ENCODE data around the gene PCMTD2.
A peak's percentile ranks its signal among the peaks of the same experiment; 100 is the strongest.

PCMTD2 gene

DNA sequence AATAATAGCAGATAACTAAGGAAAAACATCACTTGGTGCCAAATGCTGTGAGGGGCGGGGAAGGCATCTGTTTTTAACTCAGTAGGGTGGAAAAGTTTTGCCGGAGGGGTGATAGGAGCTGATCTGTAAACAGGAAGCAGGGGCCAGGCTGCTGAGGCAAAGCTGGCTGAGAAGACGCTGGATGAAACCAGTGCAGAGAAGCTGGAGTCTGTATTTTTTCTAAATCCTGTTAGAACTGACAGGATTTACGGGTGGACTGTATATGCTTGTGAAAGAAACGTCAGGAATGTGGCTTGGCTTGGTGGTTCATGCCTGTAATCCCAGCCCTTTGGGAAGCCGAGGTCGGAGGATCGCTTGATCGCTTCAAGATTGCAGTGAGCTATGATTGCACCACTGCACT, 5.6 kb downstream of the PCMTD2 start:
- H3K27ac Mint-ChIP-seq: peak overlapping the region; percentile 44 to 68
- H3K9me3 Mint-ChIP-seq: no peaks in the 10 kb centered on the region
- peaks cover 17% of the 10 kb centered on the region for H3K36me3 Mint-ChIP-seq (ENCODE audit: insufficient read depth)
- H3K4me1 Mint-ChIP-seq (ENCODE audit: low read depth in 2 of 2): peaks cover 40 to 79% of the 10 kb centered on the region in 2 donors
- H3K4me3 Mint-ChIP-seq: peak overlapping the region; percentile 45 to 50
- no peak for ATAC-seq (replicated peaks)
- H3K27me3 Mint-ChIP-seq: no peaks in the 10 kb centered on the region
- DNase-seq: no peak

DNA sequence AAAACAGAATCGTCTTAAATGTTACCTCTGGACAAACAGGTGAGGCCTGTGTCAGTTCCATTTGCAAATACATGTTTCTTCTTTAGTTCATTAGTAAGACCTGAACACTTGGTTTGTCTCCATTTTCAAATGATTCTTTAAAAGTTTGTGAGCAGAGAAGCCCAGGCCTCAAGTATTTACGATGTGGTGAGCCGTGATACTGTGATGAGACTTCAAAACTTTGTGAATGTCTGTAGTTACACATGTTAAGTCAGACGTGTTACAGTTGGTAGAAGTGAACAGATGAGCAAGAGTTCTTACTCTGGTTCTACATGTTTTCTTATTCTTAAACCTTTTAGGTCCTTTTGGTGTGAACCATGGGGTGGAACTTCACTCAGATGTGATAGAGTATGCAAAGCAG, 8.5 kb downstream of the PCMTD2 start:
- ATAC-seq (replicated peaks): no peak
- DNase-seq: no peak
- peaks cover 22 to 62% of the 10 kb centered on the region in 2 donors for H3K4me1 Mint-ChIP-seq (ENCODE audit: low read depth in 2 of 2)
- H3K27me3 Mint-ChIP-seq: no peaks in the 10 kb centered on the region
- no peaks in the 10 kb centered on the region for H3K9me3 Mint-ChIP-seq
- H3K27ac Mint-ChIP-seq: no peak overlapping the region
- no peak overlapping the region for H3K4me3 Mint-ChIP-seq
- H3K36me3 Mint-ChIP-seq (ENCODE audit: insufficient read depth): peaks cover 28% of the 10 kb centered on the region

DNA sequence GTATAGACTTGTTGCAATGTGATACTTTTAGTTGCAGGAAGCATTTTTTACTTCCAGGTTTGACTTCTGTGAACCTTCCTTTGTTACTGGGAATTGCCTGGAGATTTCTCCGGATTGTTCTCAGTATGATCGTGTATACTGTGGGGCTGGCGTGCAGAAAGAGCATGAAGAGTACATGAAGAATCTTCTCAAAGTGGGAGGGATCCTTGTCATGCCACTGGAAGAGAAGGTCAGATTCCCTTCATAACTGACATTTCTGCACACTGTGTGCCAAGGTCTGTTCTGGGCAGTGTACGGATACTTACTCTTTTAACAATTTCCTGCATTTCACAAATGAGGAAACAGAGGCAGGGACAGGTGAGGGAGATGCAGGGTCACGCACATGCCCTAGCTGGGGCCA, 9.7 kb downstream of the PCMTD2 start:
- ATAC-seq (replicated peaks): no peak
- no peak overlapping the region for H3K27ac Mint-ChIP-seq
- peaks cover 27% of the 10 kb centered on the region for H3K36me3 Mint-ChIP-seq (ENCODE audit: insufficient read depth)
- H3K9me3 Mint-ChIP-seq: no peaks in the 10 kb centered on the region
- no peak for DNase-seq
- no peaks in the 10 kb centered on the region for H3K27me3 Mint-ChIP-seq
- H3K4me1 Mint-ChIP-seq (ENCODE audit: low read depth in 2 of 2): peaks cover 29 to 65% of the 10 kb centered on the region in 2 donors
- no peak overlapping the region for H3K4me3 Mint-ChIP-seq

DNA sequence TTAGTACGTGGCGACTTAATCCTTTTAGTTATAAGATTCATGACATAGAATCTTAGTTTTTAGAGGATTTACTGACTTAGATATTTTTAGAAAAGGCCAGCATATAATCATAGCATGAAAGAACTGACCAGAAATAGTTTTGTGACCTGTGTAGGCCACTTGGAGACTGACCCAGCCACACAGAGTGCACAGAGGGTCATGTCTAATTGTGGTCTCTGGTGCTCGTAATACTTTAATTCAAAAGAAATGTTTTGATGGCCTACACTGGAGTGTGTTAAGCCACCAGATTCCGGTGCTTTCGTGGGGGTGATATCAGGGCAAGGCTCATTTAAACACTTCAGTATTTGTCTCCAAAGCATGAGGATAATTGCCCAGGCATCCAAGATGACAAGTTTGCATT, 11.4 kb downstream of the PCMTD2 start:
- H3K36me3 Mint-ChIP-seq (ENCODE audit: insufficient read depth): peaks cover 23% of the 10 kb centered on the region
- ATAC-seq (replicated peaks) (no peak), DNase-seq (no peak)
- peaks cover 22 to 57% of the 10 kb centered on the region in 2 donors for H3K4me1 Mint-ChIP-seq (ENCODE audit: low read depth in 2 of 2)
- no peaks in the 10 kb centered on the region for H3K27me3 Mint-ChIP-seq
- no peak overlapping the region for H3K27ac Mint-ChIP-seq
- no peaks in the 10 kb centered on the region for H3K9me3 Mint-ChIP-seq
- no peak overlapping the region for H3K4me3 Mint-ChIP-seq

DNA sequence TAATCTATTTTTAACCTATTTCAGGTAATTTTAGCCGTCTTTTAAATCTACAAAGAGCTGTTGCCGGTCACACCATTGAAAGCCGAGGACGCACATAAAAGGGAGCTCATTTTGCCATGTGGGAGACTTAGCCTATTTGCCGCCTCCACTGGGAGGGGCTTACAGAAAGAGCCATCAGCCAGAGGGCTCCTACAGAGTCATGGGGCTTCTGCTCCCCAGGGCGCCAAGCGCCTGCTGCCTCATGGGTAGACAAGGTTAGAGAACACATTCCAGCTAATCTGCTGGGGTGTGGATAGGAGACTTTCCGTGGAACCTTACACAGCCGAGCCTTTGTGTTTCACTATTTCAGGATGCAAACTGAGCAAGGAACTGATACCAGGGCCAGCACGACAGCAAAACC, 12.6 kb downstream of the PCMTD2 start:
- H3K9me3 Mint-ChIP-seq: no peaks in the 10 kb centered on the region
- H3K27me3 Mint-ChIP-seq: no peaks in the 10 kb centered on the region
- peaks cover 31% of the 10 kb centered on the region for H3K36me3 Mint-ChIP-seq (ENCODE audit: insufficient read depth)
- no peak for DNase-seq
- H3K4me1 Mint-ChIP-seq (ENCODE audit: low read depth in 2 of 2): peaks cover 18 to 54% of the 10 kb centered on the region in 2 donors
- no peak overlapping the region for H3K4me3 Mint-ChIP-seq
- no peak overlapping the region for H3K27ac Mint-ChIP-seq
- ATAC-seq (replicated peaks): no peak

DNA sequence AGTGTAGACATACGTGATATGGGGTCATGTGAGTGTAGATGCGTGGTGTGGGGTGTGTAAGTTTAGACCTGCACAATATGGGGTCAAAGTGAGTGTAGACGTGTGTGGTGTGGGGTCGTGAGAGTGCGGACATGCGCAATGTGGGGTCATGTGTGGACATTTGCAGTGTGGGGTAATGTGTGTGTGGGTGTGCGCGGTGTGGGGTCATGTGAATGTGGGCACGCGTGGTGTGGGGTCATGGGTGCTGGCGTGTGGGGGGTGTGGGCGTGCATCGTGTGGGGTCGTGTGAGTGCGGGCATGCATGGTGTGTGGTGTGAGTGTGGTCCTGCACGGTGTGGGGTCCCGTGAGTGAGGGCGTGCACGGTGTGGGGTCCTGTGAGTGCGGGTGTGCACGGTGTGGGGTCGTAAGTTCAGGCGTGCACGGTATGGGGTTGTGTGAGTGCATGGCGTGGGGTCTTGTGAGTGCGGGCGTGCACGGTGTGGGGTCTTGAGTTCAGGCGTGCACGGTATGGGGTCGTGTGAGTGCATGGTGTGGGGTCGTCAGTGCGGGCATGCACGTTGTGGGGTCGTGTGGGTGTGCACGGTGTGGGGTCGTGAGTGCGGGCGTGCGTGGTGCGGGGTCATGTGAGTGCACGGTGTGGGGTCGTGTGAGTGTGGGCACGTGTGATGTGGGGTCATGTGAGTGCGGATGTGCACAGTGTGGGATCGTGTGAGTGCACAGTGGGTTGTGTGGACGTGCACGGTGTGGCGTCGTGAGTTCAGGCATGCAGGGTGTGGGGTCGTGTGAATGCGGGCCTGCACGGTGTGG, 14.3 kb downstream of the PCMTD2 start:
- Mint-ChIP-seq H3K27ac (peak overlapping the region; percentile 9 to 59), H3K27me3 (no peaks in the 10 kb centered on the region), H3K4me3 (no peak overlapping the region), H3K36me3 (ENCODE audit: insufficient read depth) (peaks cover 40% of the 10 kb centered on the region), H3K9me3 (no peaks in the 10 kb centered on the region), H3K4me1 (ENCODE audit: low read depth in 2 of 2) (peaks cover 17 to 38% of the 10 kb centered on the region in 2 donors)
- DNase-seq (no peak), ATAC-seq (replicated peaks) (no peak)

DNA sequence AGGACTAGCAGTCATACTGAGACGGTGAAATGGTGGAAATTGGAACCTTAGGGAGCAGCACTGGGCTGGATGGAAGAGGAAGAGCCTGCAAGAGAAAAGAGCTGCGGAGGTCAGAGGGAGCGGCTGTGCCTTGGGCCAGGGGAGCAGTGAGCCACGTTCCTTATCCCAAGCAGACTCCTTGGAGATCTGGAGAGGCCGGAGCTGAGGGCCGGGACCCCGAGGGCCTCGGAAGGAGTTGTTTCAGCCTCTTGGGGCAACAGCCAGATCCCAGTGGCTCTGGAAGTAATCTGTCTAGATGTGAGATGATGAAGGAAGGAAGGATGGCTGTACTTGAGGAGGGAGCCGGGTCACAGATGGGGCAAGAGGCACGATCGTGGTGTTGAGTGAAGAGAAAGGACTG, 16.1 kb downstream of the PCMTD2 start:
- DNase-seq: no peak
- Mint-ChIP-seq H3K9me3 (no peaks in the 10 kb centered on the region), H3K27ac (no peak overlapping the region), H3K27me3 (no peaks in the 10 kb centered on the region), H3K4me3 (no peak overlapping the region), H3K36me3 (ENCODE audit: insufficient read depth) (peaks cover 35% of the 10 kb centered on the region), H3K4me1 (ENCODE audit: low read depth in 2 of 2) (peaks cover 17 to 32% of the 10 kb centered on the region in 2 donors)
- ATAC-seq (replicated peaks): no peak

DNA sequence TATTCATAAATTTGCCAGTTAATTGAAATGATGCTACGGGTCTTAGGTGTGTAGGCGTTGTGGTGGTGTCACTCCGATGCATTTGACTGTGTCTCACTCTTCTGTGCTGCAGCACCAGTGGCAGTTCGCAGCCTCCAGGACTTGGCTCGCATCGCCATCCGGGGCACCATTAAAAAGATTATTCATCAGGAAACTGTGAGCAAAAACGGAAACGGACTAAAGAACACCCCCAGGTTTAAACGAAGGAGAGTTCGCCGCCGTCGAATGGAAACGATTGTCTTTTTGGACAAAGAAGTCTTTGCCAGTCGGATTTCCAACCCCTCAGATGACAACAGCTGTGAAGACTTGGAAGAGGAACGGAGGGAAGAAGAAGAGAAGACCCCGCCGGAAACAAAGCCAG, 17.6 kb downstream of the PCMTD2 start:
- DNase-seq: no peak
- no peak overlapping the region for H3K27ac Mint-ChIP-seq
- ATAC-seq (replicated peaks): no peak
- no peaks in the 10 kb centered on the region for H3K27me3 Mint-ChIP-seq
- H3K4me3 Mint-ChIP-seq: no peak overlapping the region
- H3K36me3 Mint-ChIP-seq (ENCODE audit: insufficient read depth): peaks cover 28% of the 10 kb centered on the region
- H3K4me1 Mint-ChIP-seq (ENCODE audit: low read depth in 2 of 2): peaks cover 18 to 28% of the 10 kb centered on the region in 2 donors
- H3K9me3 Mint-ChIP-seq: no peaks in the 10 kb centered on the region

DNA sequence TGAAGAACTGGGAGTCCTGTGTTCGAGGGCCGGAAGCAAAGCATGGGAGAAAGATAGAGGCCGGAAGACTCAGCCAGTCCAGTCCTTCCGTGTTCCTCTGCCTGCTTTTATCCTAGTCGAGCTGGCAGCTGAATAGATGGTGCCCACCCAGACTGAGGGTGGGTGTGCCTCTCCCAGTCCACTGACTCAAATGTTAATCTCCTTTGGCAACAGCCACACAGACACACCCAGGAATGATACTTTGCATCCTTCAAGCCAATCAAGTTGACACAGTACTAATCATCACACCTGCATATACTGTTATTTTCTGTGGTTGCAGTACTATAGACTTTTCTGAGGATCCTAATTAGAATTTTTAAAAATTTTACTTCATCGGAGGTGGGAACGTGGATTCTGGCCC, 21.3 kb downstream of the PCMTD2 start:
- DNase-seq: no peak
- Mint-ChIP-seq H3K36me3 (ENCODE audit: insufficient read depth) (peaks cover 17% of the 10 kb centered on the region), H3K27ac (no peak overlapping the region), H3K4me3 (no peak overlapping the region), H3K9me3 (no peaks in the 10 kb centered on the region), H3K4me1 (ENCODE audit: low read depth in 2 of 2) (peaks cover 9 to 18% of the 10 kb centered on the region in 2 donors), H3K27me3 (no peaks in the 10 kb centered on the region)
- no peak for ATAC-seq (replicated peaks)

DNA sequence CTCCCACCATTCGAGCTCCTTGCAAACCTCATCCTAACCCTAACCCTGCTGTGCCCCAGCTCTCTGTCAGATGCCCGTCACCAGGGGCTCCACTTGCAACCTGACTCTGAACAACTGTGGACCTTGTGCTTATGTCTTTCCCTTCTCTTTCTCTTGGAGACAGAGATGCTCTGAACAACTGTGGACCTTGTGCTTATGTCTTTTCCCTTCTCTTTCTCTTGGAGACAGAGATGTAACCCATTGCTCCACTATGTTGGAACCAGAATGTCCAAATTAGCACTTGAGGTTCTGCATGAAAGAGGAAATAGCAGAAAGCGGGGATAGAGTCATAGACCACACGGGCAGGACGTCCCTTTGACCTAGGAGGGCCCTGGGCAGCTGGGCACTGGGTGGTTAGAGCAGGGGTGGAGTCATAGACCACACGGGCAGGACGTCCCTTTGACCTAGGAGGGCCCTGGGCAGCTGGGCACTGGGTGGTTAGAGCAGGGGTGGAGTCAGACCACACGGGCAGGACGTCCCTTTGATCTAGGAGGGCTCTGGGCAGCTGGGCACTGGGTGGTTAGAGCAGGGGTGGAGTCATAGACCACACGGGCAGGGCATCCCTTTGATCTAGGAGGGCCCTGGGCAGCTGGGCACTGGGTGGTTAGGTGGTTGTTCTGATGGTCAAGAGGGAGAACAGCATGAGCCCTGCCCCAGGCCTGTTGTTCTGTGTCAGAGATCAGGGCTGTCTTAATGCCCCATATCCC, 22.2 kb downstream of the PCMTD2 start:
- H3K9me3 Mint-ChIP-seq: no peaks in the 10 kb centered on the region
- DNase-seq: no peak
- H3K27me3 Mint-ChIP-seq: no peaks in the 10 kb centered on the region
- no peak overlapping the region for H3K4me3 Mint-ChIP-seq
- no peak overlapping the region for H3K27ac Mint-ChIP-seq
- H3K4me1 Mint-ChIP-seq (ENCODE audit: low read depth in 2 of 2): peaks cover 10 to 18% of the 10 kb centered on the region in 2 donors
- peaks cover 13% of the 10 kb centered on the region for H3K36me3 Mint-ChIP-seq (ENCODE audit: insufficient read depth)
- ATAC-seq (replicated peaks): no peak

DNA sequence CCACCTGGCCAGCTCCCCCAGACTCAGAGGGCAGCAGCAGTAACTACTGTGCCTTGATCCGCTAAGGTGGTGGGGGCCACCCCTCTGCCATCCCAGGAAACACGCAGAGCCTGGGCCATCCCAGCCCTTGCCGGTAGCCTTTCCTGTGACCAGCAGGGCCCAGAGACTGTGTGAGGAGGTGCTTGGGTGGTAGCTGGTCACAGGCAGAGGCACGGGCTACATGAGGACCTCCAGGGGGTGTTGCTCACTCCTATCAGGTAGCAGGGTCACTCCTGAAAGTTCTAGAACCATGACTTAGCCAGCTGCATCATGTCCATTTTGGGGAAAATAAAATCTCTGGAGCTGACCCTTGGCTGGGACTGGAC, 22.8 kb downstream of the PCMTD2 start:
- Mint-ChIP-seq H3K4me1 (ENCODE audit: low read depth in 2 of 2) (peaks cover 7 to 18% of the 10 kb centered on the region in 2 donors), H3K9me3 (no peaks in the 10 kb centered on the region), H3K36me3 (ENCODE audit: insufficient read depth) (peaks cover 8% of the 10 kb centered on the region), H3K27ac (no peak overlapping the region), H3K27me3 (no peaks in the 10 kb centered on the region), H3K4me3 (no peak overlapping the region)
- ATAC-seq (replicated peaks): no peak
- DNase-seq: no peak

DNA sequence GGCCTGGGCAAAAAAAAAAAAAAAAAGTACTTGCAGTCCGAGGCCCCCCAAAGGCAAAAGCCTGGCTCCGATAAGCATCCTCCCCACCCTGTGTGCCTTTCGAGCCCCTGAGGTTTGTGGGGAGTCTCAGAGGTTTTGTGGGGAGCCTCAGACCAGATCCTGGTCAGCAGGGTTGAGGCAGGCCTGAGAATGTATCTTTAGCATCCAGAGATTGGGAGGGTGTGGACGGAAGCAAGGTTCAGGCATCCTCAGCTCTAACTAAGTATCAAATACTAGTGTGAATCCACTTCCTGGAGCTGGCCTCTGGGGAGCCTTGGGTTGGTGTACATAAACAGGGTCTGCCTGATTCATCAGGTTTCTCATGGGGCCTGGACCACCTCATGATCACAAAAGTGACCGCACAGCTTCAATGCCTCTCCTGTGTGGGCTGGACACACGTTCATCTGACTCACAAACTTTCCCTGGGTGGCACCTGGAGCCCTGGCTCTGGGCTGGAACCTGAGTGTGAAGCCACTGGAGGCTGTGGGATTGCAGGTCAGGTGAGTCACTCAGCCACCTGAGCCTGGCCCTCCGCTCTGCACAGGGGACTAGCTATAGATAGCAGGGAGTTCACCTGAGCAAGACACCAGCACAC, 24.4 kb downstream of the PCMTD2 start:
- Mint-ChIP-seq H3K27ac (peak overlapping the region; percentile 17 to 86), H3K4me3 (peak overlapping the region in 1 of 2 donors; percentile 7), H3K36me3 (ENCODE audit: insufficient read depth) (peaks cover 5% of the 10 kb centered on the region), H3K27me3 (no peaks in the 10 kb centered on the region), H3K4me1 (ENCODE audit: low read depth in 2 of 2) (peaks cover 7 to 18% of the 10 kb centered on the region in 2 donors), H3K9me3 (no peaks in the 10 kb centered on the region)
- ATAC-seq (replicated peaks) (peak; percentile 47), DNase-seq (no peak)

DNA sequence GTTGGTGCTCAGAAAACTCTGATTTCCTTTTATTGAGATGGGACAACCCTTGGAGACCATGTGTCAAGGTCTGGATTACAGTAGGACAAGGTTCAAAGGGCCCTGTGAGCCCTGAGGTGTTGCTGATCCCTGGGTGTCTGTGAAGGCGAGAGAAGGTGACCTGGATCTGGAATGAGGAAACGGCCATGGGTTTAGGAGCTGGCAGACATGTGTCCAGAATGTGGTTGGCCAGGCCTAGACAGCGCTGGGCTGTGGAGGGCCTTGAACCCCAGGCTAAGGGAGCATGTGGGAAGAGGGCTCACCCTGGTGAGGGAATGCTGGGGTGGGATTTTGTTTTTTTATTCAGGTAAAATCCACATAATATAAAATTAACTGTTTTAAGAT, 24.9 kb downstream of the PCMTD2 start:
- H3K27me3 Mint-ChIP-seq: no peaks in the 10 kb centered on the region
- peaks cover 7% of the 10 kb centered on the region for H3K36me3 Mint-ChIP-seq (ENCODE audit: insufficient read depth)
- H3K4me3 Mint-ChIP-seq: no peak overlapping the region
- no peak for DNase-seq
- H3K9me3 Mint-ChIP-seq: no peaks in the 10 kb centered on the region
- ATAC-seq (replicated peaks): no peak
- H3K4me1 Mint-ChIP-seq (ENCODE audit: low read depth in 2 of 2): peaks cover 7 to 18% of the 10 kb centered on the region in 2 donors
- H3K27ac Mint-ChIP-seq: peak overlapping the region; percentile 17 to 86
